Measurements from ENCODE around the gene SYNGR3. TPM values are rescaled to one million over a fixed set of nuclear protein-coding genes. Genes with fewer than 3 reads are reported as not detected.
A peak's percentile ranks its signal among the peaks of the same experiment; 100 is the strongest.

Gene SYNGR3
- total and polyA plus RNA-seq, 2 of the 13 experiments (the other 11 are each of a cell fraction or from before 2014, with no cell fraction given), result 0.97 to 5.7 TPM

GRCh38 chr16:2009791-2010510, 20.2 kb downstream of the SYNGR3 start, which contains the start of gene ZNF598 (continued):
- TF ChIP-seq ARID5B (CRISPR knock-in tag; IDR thresholded peaks at IDR 0.05), result peak; percentile 37; the same call in 1 of the 2 replicates
- TF ChIP-seq SATB2 (CRISPR knock-in tag; IDR thresholded peaks at IDR 0.05), result no peak
- TF ChIP-seq ZNF841 (CRISPR knock-in tag; IDR thresholded peaks at IDR 0.05; ENCODE audit: borderline replicate concordance), result no peak; the same call in 1 of the 2 replicates
- peak; percentile 66 for TF ChIP-seq SALL1 (CRISPR knock-in tag; IDR thresholded peaks at IDR 0.05)
- TF ChIP-seq ZNF143 (CRISPR knock-in tag; IDR thresholded peaks at IDR 0.05), result no peak
- no peak for TF ChIP-seq HOXD1 (CRISPR knock-in tag; IDR thresholded peaks at IDR 0.05)
- no peak for TF ChIP-seq RNF219 (CRISPR knock-in tag; IDR thresholded peaks at IDR 0.05)
- no peak for TF ChIP-seq ATF6 (CRISPR knock-in tag; conservative IDR thresholded peaks at IDR 0.05)
- TF ChIP-seq ZNF891 (CRISPR knock-in tag; IDR thresholded peaks at IDR 0.05), result peak; percentile 52; the same call in 1 of the 2 replicates
- TF ChIP-seq NR3C1 (CRISPR knock-in tag; IDR thresholded peaks at IDR 0.05), result no peak
- peak; percentile 23; the same call in 1 of the 2 replicates for TF ChIP-seq ETV5 (CRISPR knock-in tag; IDR thresholded peaks at IDR 0.05; ENCODE audit: borderline replicate concordance)
- no peak for TF ChIP-seq ZNF367 (CRISPR knock-in tag; IDR thresholded peaks at IDR 0.05; ENCODE audit: borderline replicate concordance)
- no peak for TF ChIP-seq HNRNPUL1 (IDR thresholded peaks at IDR 0.05; ENCODE audit: low read depth, low read length)
- no peak for TF ChIP-seq FOXA1 (IDR thresholded peaks at IDR 0.05)
- TF ChIP-seq FOXA1 (CRISPR knock-in tag; IDR thresholded peaks at IDR 0.05), result no peak
- TF ChIP-seq AFF4 (CRISPR knock-in tag; IDR thresholded peaks at IDR 0.05), result peak; percentile 27; the same call in 1 of the 2 replicates
- TF ChIP-seq PITX1 (CRISPR knock-in tag; IDR thresholded peaks at IDR 0.05), result peak; percentile 11; the same call in 1 of the 2 replicates
- TF ChIP-seq HOXA9 (CRISPR knock-in tag; IDR thresholded peaks at IDR 0.05; ENCODE audit: borderline replicate concordance), result peak; percentile 35; the same call in 1 of the 2 replicates

All from HepG2 (cell line).